ENCODE data around the gene COL27A1.

The COL27A1 gene

DNA sequence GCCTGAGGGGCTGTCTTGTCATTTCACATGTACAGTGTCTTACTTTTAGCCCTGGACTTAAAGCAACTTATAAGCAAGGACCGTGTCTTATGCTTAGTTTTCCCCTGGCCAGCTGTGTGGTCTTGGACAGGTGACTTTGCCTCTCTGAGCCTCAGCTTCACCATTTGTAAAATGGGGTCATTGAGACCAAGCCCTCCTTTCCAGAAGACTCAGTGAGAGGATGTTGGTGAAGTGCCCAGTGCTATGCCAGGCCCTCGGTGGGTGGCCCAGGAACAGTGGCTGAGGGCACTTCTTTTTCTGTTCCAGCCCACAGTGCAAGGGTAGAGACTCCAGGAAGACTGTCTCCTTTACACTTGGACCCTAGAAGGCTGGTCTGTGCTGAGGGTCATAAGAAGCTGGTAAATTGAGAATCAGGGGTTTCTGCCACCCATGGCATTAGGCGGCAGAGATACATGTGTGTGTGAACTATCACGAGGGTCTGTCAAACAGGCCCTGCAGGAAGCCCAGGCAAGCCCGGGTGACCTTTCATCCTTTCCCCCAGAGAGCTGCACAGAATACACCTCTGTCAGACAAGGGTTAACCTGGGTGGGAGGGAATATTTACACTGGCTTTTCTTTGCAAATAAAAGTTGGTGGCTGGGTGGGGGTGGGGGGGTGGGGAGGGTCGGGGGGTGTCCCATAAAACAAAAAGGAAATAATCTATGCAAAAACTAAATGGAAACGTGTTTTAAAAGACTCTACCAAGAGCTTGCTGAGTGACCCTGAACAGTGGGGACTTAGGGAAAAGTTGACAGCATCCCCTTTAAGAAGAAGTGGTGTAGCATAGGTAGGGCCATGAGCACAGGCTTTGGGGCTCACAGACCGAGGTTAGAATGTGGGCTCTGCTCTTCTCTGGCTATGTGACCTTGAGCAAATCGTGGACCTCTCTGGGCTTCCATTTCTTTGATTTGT, 35.8 kb upstream of the COL27A1 start:
- TF ChIP-seq, protein P1, sequence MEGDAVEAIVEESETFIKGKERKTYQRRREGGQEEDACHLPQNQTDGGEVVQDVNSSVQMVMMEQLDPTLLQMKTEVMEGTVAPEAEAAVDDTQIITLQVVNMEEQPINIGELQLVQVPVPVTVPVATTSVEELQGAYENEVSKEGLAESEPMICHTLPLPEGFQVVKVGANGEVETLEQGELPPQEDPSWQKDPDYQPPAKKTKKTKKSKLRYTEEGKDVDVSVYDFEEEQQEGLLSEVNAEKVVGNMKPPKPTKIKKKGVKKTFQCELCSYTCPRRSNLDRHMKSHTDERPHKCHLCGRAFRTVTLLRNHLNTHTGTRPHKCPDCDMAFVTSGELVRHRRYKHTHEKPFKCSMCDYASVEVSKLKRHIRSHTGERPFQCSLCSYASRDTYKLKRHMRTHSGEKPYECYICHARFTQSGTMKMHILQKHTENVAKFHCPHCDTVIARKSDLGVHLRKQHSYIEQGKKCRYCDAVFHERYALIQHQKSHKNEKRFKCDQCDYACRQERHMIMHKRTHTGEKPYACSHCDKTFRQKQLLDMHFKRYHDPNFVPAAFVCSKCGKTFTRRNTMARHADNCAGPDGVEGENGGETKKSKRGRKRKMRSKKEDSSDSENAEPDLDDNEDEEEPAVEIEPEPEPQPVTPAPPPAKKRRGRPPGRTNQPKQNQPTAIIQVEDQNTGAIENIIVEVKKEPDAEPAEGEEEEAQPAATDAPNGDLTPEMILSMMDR (conservative IDR thresholded peaks at IDR 0.05) = no peak
- TF ChIP-seq ZFX (IDR thresholded peaks at IDR 0.05) = no peak
- no peak overlapping the region for H3K27ac ChIP-seq

DNA sequence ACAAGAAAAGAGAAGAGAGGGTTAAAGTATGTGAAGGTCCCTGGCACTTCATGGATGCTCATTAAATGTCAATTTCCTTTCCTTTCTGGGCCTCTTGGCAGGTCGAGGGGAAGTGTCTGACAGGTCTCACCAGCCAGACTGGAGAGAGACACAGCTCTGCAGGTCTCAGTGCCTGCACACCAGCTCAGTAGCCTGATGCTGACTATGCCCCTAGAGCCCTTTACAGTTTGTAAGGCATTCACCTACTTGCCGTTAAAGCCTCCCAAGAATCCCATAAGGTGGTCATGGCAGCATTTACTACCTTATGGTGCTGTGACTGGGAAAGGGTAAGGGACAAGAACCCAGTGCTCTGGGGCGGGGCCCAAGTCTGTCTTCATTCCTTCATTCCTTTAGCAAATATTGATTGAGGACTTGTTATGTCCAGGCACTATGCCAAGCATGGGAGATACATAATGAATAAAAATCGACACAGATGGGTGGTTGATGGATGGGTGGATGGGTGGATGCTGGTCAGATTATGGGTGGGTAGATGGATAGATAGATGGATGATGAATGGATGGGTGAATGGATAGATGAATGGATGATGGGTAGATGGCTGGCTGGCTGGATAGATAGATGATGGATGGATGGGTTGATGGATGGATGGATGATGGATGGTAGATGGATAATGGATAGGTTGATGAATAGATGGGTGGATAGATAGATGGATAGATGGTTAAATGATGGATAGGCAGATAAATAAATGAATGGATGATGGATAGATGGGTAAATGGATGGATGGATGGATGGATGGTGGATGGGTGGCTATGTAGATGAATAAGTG, 34.9 kb upstream of the COL27A1 start:
- TF ChIP-seq ZFX (IDR thresholded peaks at IDR 0.05) = no peak
- TF ChIP-seq, protein P1 (conservative IDR thresholded peaks at IDR 0.05) = no peak
- H3K27ac ChIP-seq = no peak overlapping the region

DNA sequence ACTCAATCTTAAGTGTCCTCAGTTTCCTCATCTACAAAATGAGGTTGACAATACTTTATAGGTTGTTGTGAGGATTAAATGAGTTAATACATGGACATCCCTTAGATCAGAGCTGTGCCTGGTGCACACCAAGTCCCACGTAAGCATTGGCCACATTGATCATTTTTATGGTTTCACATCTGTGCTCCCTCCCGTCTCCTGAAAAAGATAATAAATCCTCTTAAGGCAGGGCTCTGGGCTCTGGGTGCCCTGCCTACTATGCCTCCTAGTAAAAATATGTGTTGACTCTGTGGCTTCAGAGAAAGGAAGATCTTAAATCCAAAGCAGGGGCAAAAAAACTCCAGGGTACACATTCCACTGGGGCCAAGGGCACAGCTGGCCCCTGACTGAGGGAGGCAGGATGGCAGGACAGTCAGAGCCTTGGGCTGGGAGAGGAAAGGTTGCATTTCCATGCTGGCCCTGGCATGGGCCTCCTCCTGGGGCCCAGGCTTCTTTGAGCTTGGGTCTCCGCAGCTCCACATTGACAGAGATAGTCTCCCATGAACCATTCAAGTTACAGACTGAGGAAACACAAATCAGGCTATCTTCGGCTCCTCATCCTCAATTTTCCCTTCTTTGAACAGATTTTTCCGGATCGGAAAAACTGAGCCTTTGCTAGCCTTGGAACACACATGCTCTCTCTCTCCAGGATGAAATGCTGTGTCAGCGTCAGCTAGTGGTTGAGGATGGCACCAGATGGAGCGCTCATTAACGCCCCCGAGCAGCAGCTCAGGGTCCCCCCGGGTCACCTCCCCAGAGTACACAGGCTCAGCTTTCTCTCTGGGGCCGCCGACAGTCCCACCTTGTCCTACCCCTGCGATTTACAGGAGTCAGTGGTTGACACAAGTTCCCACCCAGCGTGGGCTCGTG, 33.9 kb upstream of the COL27A1 start:
- no peak overlapping the region for H3K27ac ChIP-seq
- TF ChIP-seq, protein P1 (conservative IDR thresholded peaks at IDR 0.05) = no peak
- no peak for TF ChIP-seq ZFX (IDR thresholded peaks at IDR 0.05)

DNA sequence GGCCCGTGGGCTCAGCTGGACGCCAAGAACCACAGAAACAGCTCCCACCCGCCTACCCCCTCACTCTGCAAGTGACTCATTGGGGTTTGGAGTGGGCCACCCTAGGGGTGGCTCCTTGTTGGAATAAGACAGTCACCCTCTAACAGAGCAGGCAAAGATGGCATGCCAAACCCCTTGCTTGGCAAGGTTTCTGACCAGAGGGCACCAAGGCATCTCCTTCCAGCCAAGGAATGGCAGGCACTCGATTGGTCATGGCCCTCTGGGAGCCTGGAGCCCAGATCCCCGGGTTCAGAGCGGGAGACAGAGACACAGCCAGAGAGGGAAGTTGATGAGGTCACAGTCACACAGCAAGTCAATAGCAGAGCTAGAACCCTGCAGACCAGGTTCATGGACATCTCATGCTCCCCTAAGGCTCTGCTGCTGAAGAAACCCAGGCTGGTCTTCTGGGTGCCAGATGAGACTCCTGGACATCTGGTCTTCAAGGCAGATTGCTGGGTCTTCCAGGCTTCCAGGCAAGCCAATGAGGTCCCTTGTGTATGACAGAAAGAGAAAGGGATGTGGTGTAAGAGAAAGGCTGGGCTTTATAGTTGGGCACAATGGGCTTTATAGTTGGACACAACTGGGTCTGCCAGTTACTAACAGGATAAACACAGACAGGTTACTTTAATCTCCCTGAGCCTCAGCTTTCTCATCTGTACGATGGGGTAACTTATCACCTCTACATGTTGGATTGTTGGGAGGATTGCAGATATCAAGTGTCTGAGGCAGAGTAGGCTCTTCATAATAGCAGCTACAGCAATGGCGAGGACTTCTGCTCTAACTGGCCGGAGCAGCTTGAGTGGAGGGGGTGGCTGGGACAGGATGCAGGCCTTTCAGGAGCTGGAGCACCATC, 33.0 kb upstream of the COL27A1 start:
- no peak overlapping the region for H3K27ac ChIP-seq
- TF ChIP-seq, protein P1 (conservative IDR thresholded peaks at IDR 0.05) = no peak
- TF ChIP-seq ZFX (IDR thresholded peaks at IDR 0.05) = no peak

DNA sequence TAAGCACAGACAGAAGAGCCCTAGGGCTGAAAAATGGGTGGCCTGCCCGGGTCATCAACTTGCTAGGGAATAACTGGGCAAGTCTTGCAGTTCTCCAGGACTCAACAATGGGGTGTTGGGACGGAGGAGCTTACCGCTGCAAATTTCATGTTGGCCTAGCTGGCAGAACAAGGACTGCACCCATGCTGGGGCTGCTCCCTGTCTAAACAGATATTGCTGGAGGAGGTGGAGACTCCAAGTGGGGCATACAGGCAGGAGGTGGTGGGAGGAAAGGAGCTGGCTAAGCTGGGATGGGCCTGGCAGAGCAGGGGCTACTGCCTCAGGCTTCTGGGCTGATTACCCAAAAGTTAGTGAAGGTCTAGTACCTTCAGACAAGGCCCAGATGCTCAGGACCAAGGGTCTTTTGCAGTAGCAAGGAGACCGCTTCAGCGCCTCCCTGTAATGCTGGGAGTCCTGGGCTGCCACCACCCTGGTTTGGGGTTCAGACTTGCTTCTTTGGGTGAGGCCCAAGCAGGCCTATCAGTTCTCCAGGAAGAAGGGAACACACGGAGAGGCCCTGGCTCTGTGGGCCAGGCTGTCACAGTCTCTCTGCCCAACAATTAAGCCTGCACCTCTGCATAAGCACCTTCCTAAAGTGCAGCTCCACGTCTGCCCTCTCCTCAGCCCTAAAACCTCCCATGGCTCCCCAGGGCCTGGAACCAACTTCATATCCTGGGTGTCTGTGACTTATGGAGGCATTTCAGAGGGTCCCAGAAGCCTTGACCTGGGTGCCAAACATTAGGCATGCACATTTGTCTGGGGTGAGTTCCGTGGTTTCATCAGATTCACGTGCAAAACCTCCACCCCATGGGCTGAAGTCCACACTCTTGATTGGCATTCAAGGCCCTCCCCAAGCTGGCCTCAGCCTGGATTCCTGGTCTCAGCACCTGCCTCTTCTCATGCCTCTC, 32.0 kb upstream of the COL27A1 start:
- TF ChIP-seq, protein P1 (conservative IDR thresholded peaks at IDR 0.05) = no peak
- no peak for TF ChIP-seq ZFX (IDR thresholded peaks at IDR 0.05)
- H3K27ac ChIP-seq = no peak overlapping the region

Data from C4-2B (cell line).